H1 (cell line): ENCODE measurements around the gene PCBP4. TPM values are rescaled to one million over a fixed set of nuclear protein-coding genes. Genes with fewer than 3 reads are reported as not detected.

Experiments used
- CTCF ChIA-PET: fragments of 300-600 bp; sonication (Branson Sonifier 250); formaldehyde crosslinking; loops from one replicate; lab custom pipeline; 2021; ENCODE audit not compliant: partially characterized antibody; lab: Charles Lee
- POLR2A ChIA-PET: fragments of 300-600 bp; sonication (Branson Sonifier 250); formaldehyde crosslinking; loops from one replicate; lab custom pipeline; 2021; ENCODE audit warnings: inconsistent platforms; ENCODE audit not compliant: partially characterized antibody; lab: Charles Lee
- DNase-seq, 2 experiments: peaks; one replicate each; pipeline versions ENCODE4 v3.0.0 to v3.0.0-alpha.2; 2010 to 2022; ENCODE audit warnings: low spot score in 2 of 2, low read depth in 1 of 2, mixed read lengths in 1 of 2
- FAIRE-seq: peaks from 2 replicates; lab custom pipeline; 2011; peaks lifted over from hg19 to GRCh38; lab: Jason Lieb, UNC
- H2AFZ ChIP-seq: 2 replicates; pipeline ENCODE4 v1.8.1; 2012; ENCODE audit warnings: low read length, inconsistent platforms
- H2AK5ac ChIP-seq: 2 replicates; pipeline ENCODE4 v1.6.1; 2013; ENCODE audit warnings: low read depth, low read length
- H2BK120ac ChIP-seq: replicated peaks from 2 replicates; pipeline ENCODE3; 2013; ENCODE audit warnings: low read depth, low read length, inconsistent platforms
- H2BK12ac ChIP-seq: 2 replicates; pipeline ENCODE4 v1.6.1; 2013; ENCODE audit warnings: low read depth, low read length
- H2BK15ac ChIP-seq: 2 replicates; pipeline ENCODE4 v1.6.1; 2013; ENCODE audit warnings: low read length
- H2BK20ac ChIP-seq: 2 replicates; pipeline ENCODE4 v1.6.1; 2013; ENCODE audit warnings: low read length
- H2BK5ac ChIP-seq: 2 replicates; pipeline ENCODE4 v1.6.1; 2013; ENCODE audit warnings: low read depth, low read length
- H3K14ac ChIP-seq: 2 replicates; pipeline ENCODE4 v1.6.1; 2013; ENCODE audit warnings: inconsistent platforms; ENCODE audit not compliant: insufficient read length
- H3K18ac ChIP-seq: 2 replicates; pipeline ENCODE4 v1.6.1; 2013; ENCODE audit warnings: low read length; ENCODE audit errors: extremely low read depth
- H3K23ac ChIP-seq: 2 replicates; pipeline ENCODE4 v1.6.1; 2013; ENCODE audit warnings: inconsistent platforms; ENCODE audit not compliant: insufficient read length
- H3K23me2 ChIP-seq: 2 replicates; pipeline ENCODE4 v1.6.1; 2013; ENCODE audit warnings: low read depth, low read length
- H3K27ac ChIP-seq: 2 replicates; pipeline ENCODE4 v1.6.1; 2011; ENCODE audit warnings: low read depth, low read length, inconsistent platforms
- H3K27me3 ChIP-seq, 4 experiments: replicated peaks in 1 of 4; 1 replicate in 1 of 4; 2 replicates in 3 of 4; pipeline versions ENCODE4 v1.6.1 to v1.8.1; 2011 to 2013; ENCODE audit warnings: low read length in 3 of 4, mild to moderate bottlenecking in 3 of 4, inconsistent platforms in 2 of 4, mixed read lengths in 2 of 4, moderate library complexity in 1 of 4; ENCODE audit not compliant: control insufficient read depth in 3 of 4, insufficient read depth in 3 of 4; ENCODE audit errors: extremely low read depth in 1 of 4
- H3K36me3 ChIP-seq, 4 experiments: 2 replicates each; pipeline versions ENCODE4 v1.6.1 to v1.8.1; 2011 to 2013; ENCODE audit warnings: mild to moderate bottlenecking in 4 of 4, low read length in 3 of 4, moderate library complexity in 2 of 4, control low read depth in 1 of 4, inconsistent platforms in 1 of 4; ENCODE audit not compliant: insufficient read depth in 4 of 4, control insufficient read depth in 2 of 4
- H3K4ac ChIP-seq: replicated peaks from 2 replicates; pipeline ENCODE3; 2013; ENCODE audit warnings: low read length, low read depth, mixed read lengths, inconsistent platforms; ENCODE audit not compliant: insufficient read length
- H3K4me1 ChIP-seq, 4 experiments: replicated peaks in 1 of 4; 1 replicate in 1 of 4; 2 replicates in 3 of 4; pipeline versions ENCODE4 v1.6.1 to v1.8.1; 2011 to 2013; ENCODE audit warnings: low read length in 3 of 4, inconsistent platforms in 2 of 4, mixed read lengths in 1 of 4; ENCODE audit not compliant: insufficient read depth in 4 of 4, control insufficient read depth in 3 of 4
- H3K4me2 ChIP-seq, 2 experiments: 2 replicates each; pipeline versions ENCODE4 v1.6.1 to v1.8.1; 2011 to 2013; ENCODE audit warnings: low read depth in 2 of 2, low read length in 2 of 2, control low read depth in 1 of 2, inconsistent platforms in 1 of 2, mild to moderate bottlenecking in 1 of 2; ENCODE audit not compliant: insufficient read depth in 1 of 2
- H3K4me3 ChIP-seq, 4 experiments: fragments of 200-600, 300-600 bp in 1 of 4; sonication (generic), shearing (Covaris generic), sonication (Bioruptor Twin) in 1 of 4; 2 replicates each; pipeline versions ENCODE4 v1.5.1 to v1.8.1; 2011 to 2016; ENCODE audit warnings: low read length in 4 of 4, low read depth in 3 of 4, control low read depth in 2 of 4, inconsistent platforms in 2 of 4, mild to moderate bottlenecking in 2 of 4, mixed read lengths in 1 of 4, moderate library complexity in 1 of 4; ENCODE audit not compliant: insufficient read depth in 2 of 4; ENCODE audit errors: extremely low read depth in 1 of 4
- H3K56ac ChIP-seq: replicated peaks from 2 replicates; pipeline ENCODE3; 2013; ENCODE audit warnings: low read depth, mild to moderate bottlenecking, mixed read lengths, low read length, inconsistent platforms; ENCODE audit not compliant: insufficient read length
- H3K79me1 ChIP-seq: 2 replicates; pipeline ENCODE4 v1.6.1; 2013; ENCODE audit warnings: low read depth, low read length, control low read depth
- H3K79me2 ChIP-seq, 2 experiments: 2 replicates each; pipeline versions ENCODE4 v1.6.1 to v1.8.1; 2012 to 2013; ENCODE audit warnings: low read length in 2 of 2, mild to moderate bottlenecking in 2 of 2, inconsistent platforms in 1 of 2; ENCODE audit not compliant: insufficient read depth in 2 of 2, control insufficient read depth in 1 of 2
- H3K9ac ChIP-seq, 4 experiments: replicated peaks in 1 of 4; 1 replicate in 1 of 4; 2 replicates in 3 of 4; pipeline versions ENCODE4 v1.6.1 to v1.8.1; 2011 to 2013; ENCODE audit warnings: low read depth in 3 of 4, low read length in 3 of 4, control low read depth in 2 of 4, mild to moderate bottlenecking in 2 of 4, moderate library complexity in 2 of 4, inconsistent platforms in 1 of 4; ENCODE audit errors: extremely low read depth in 1 of 4
- H3K9me3 ChIP-seq, 2 experiments: 2 replicates each; pipeline versions ENCODE4 v1.6.1 to v1.8.1; 2012 to 2013; ENCODE audit warnings: mild to moderate bottlenecking in 2 of 2, moderate library complexity in 2 of 2, control low read depth in 1 of 2, inconsistent platforms in 1 of 2, low read depth in 1 of 2, low read length in 1 of 2, mixed read lengths in 1 of 2; ENCODE audit not compliant: insufficient read depth in 2 of 2
- H4K20me1 ChIP-seq, 2 experiments: replicated peaks in 1 of 2; 2 replicates each; pipeline versions ENCODE3 to v1.8.1; 2011 to 2013; ENCODE audit warnings: inconsistent platforms in 2 of 2, low read length in 2 of 2, mild to moderate bottlenecking in 1 of 2; ENCODE audit not compliant: insufficient read depth in 2 of 2, control insufficient read depth in 1 of 2
- H4K5ac ChIP-seq: 2 replicates; pipeline ENCODE4 v1.6.1; 2013; ENCODE audit warnings: low read length, low read depth, mixed read lengths, inconsistent platforms; ENCODE audit not compliant: insufficient read length
- H4K8ac ChIP-seq: 2 replicates; pipeline ENCODE4 v1.8.0; 2013; ENCODE audit warnings: mild to moderate bottlenecking, moderate library complexity, low read length, inconsistent platforms; ENCODE audit not compliant: insufficient read depth; ENCODE audit errors: extremely low read depth
- H4K91ac ChIP-seq: replicated peaks from 2 replicates; pipeline ENCODE3; 2013; ENCODE audit warnings: low read length, mixed read lengths, inconsistent platforms; ENCODE audit not compliant: insufficient read length
- EZH2 ChIP-seq: fragments of 200-600 bp; sonication (generic); IDR thresholded peaks from 2 replicates; pipeline ENCODE4 v1.7.1; 2012; ENCODE audit warnings: low read depth, mild to moderate bottlenecking, moderate library complexity, low read length, inconsistent platforms; ENCODE audit not compliant: severe bottlenecking
- SIRT6 ChIP-seq: IDR thresholded peaks from one replicate; pipeline ENCODE4 v1.7.1; 2012; ENCODE audit warnings: low read length, inconsistent platforms
- SP1 ChIP-seq: IDR thresholded peaks from 2 replicates; pipeline ENCODE4 v1.6.1; 2011; ENCODE audit warnings: low read depth, low read length
- WGBS, 2 experiments: shearing (Covaris generic) in 1 of 2; methylation state at CpG; one replicate each; pipeline versions ENCODE4 v1.1.6 to v1.1.7; 2013 to 2015; ENCODE audit warnings: low lambda C conversion rate in 2 of 2, mixed read lengths in 2 of 2, inconsistent platforms in 1 of 2, low coverage in 1 of 2, missing lambda C conversion rate in 1 of 2; ENCODE audit not compliant: insufficient replicate concordance in 2 of 2, insufficient coverage in 1 of 2, insufficient read length in 1 of 2; ENCODE audit errors: extremely low coverage in 1 of 2, missing lambda C conversion rate in 1 of 2; 5-methylcytosine and 5-hydroxymethylcytosine counted together
- polyA plus RNA-seq, 7 experiments: library from polyadenylated mRNA; depleted of rRNA in 3 of 7; stranded (reverse) in 5 of 7; unstranded in 2 of 7; fragments of >200 nt in 5 of 7; fragments of 200-250 nt in 2 of 7; gene quantifications; 1 replicate in 5 of 7; 2 replicates in 1 of 7; 4 replicates in 1 of 7; pipeline versions ENCODE4 v1.2.1 to v1.2.3, GENCODE V29; 2011 to 2013; ENCODE audit warnings: missing spikeins in 2 of 7, mixed read lengths in 2 of 7
- total RNA-seq: library from RNA; stranded (reverse); fragmentation: NEBNext Ultra II Directional; extraction: Animal tissue kit (Norgen Biotek cat#: 25700); gene quantifications from 2 replicates; pipeline ENCODE4 v1.2.1, GENCODE V29; 2021

The PCBP4 gene
- total and polyA plus RNA-seq, 2 of the 8 experiments (the other 6 are each of a cell fraction or from before 2014, with no cell fraction given) = 16.4 to 34.1 TPM

- Histone ChIP-seq H2AK5ac (no peak overlapping the region), H3K4me2 (no peak overlapping the region), H3K79me2 (no peaks in the 10 kb centered on the region), H2BK15ac (no peak overlapping the region), H4K5ac (no peak overlapping the region), H3K23ac (no peak overlapping the region), H3K27me3 (no peaks in the 10 kb centered on the region), H4K8ac (no peak overlapping the region), H3K36me3 (no peaks in the 10 kb centered on the region), H3K4ac (no peak overlapping the region), H3K79me1 (no peaks in the 10 kb centered on the region), H3K9ac (no peak overlapping the region), H2AFZ (no peak overlapping the region), H3K9me3 (no peaks in the 10 kb centered on the region), H2BK12ac (no peak overlapping the region), H3K23me2 (no peaks in the 10 kb centered on the region), H4K91ac (no peak overlapping the region), H3K4me1 (peaks cover 0 to under 1% (median 0%) of the 10 kb centered on the region in 4 experiments; a peak in 1 of 7 replicates), H2BK120ac (no peak overlapping the region), H2BK20ac (no peak overlapping the region), H2BK5ac (no peak overlapping the region), H3K14ac (no peak overlapping the region), H3K27ac (no peak overlapping the region), H3K56ac (no peak overlapping the region), H3K4me3 (no peak overlapping the region), H4K20me1 (no peaks in the 10 kb centered on the region), H3K18ac (no peak overlapping the region)
- TF ChIP-seq EZH2 = no peak
- no peak for TF ChIP-seq SIRT6
- TF ChIP-seq SP1 = no peak
- ChIA-PET CTCF (interaction anchor here (0.6 to 1.9 kb wide), 6 partner anchors 14 to 412 kb away, joined by 3 to 7 read pairs (median 4); no protein-coding TSS in a partner anchor), POLR2A (interaction anchor here (0.6 kb wide), 1 partner anchor 108 kb away, joined by 3 read pairs; no protein-coding TSS in a partner anchor)
- DNase-seq (peak in 1 of 2 experiments; percentile 28), FAIRE-seq (no peak)
- 91% methylated on average over 11 of the region's 11 CpGs; no CpG with 5 or more reads in 1 of the 2 experiments for WGBS, 2 experiments
These were observed 46.1 kb downstream of the PCBP4 start for GRCh38 chr3:51921081-51921578.
